Thoracic aorta (tissue), 2 donors: ENCODE results near the gene NOL4L. TPM values are rescaled to one million over a fixed set of nuclear protein-coding genes. Genes with fewer than 3 reads are reported as not detected.

Experiments
- ATAC-seq: fragments of 150-250 bp; one replicate; pipeline ENCODE4 v1.8.0; 2017; ENCODE audit warnings: low read depth; ENCODE audit not compliant: insufficient number of reproducible peaks, low FRiP score
- DNase-seq: peaks from one replicate; pipeline ENCODE4 v3.0.0-alpha.2; 2020; ENCODE audit warnings: low spot score
- H3K27ac ChIP-seq, 2 donors: fragments of 200-600 bp; sonication (generic); 1 replicate in 1 of 2; 2 replicates in 1 of 2; pipeline ENCODE4 v1.5.1; 2016; ENCODE audit warnings: mild to moderate bottlenecking in 2 of 2, moderate library complexity in 2 of 2
- H3K27me3 ChIP-seq: fragments of 200-600 bp; sonication (generic); replicated peaks from 2 replicates; pipeline ENCODE4 v1.6.0; 2016; ENCODE audit warnings: mild to moderate bottlenecking; ENCODE audit not compliant: insufficient read depth
- H3K36me3 ChIP-seq: fragments of 200-600 bp; sonication (generic); one replicate; pipeline ENCODE4 v1.5.1; 2016
- H3K4me1 ChIP-seq, 2 donors: fragments of 200-600 bp; sonication (generic); 1 replicate in 1 of 2; 2 replicates in 1 of 2; pipeline versions ENCODE4 v1.5.1 to v1.6.0; 2016; ENCODE audit warnings: low read depth in 2 of 2, mild to moderate bottlenecking in 1 of 2; ENCODE audit not compliant: control insufficient read depth in 1 of 2
- H3K4me3 ChIP-seq: fragments of 200-600 bp; sonication (generic); 2 replicates; pipeline ENCODE4 v1.5.1; 2016; ENCODE audit warnings: mild to moderate bottlenecking
- H3K9me3 ChIP-seq: fragments of 200-600 bp; sonication (generic); 2 replicates; pipeline ENCODE4 v1.5.1; 2016
- CTCF ChIP-seq: fragments of 200-600 bp; sonication (generic); IDR thresholded peaks from one replicate; pipeline ENCODE4 v1.5.1; 2019; ENCODE audit warnings: antibody characterized with exemption
- total RNA-seq, 2 donors: library from RNA; depleted of rRNA; stranded (reverse); fragments of >200 nt; gene quantifications; one replicate each; pipeline versions ENCODE4 v1.1.0 to v1.2.3, GENCODE V29; 2016

NOL4L gene
- 10 to 100 TPM; 17.5 to 23.7 TPM for total RNA-seq

GRCh38 chr20:32585011-32585585 lies at the start of gene NOL4L:
Gene NOL4L, minus strand, starts transcription at chr20:32585333. Its CDS starts 443 bp downstream, at chr20:32584890.
- Histone ChIP-seq H3K9me3 (no peaks in the 10 kb centered on the region), H3K4me3 (peak within 1 kb of the TSS; percentile 82), H3K36me3 (no peaks in the 10 kb centered on the region), H3K27ac (no peak within 1 kb of the TSS), H3K4me1 (peaks cover 0 to 5% of the 10 kb centered on the region in 2 donors), H3K27me3 (no peaks in the 10 kb centered on the region)
- no peak for ATAC-seq
- no peak for DNase-seq
- TF ChIP-seq CTCF = no peak

GRCh38 chr20:32634041-32634805 lies 49.1 kb upstream of the NOL4L start:
- TF ChIP-seq CTCF = no peak
- no peaks in the 10 kb centered on the region for H3K9me3 ChIP-seq
- no peaks in the 10 kb centered on the region for H3K4me1 ChIP-seq
- DNase-seq (no peak), ATAC-seq (no peak)
- no peak overlapping the region for H3K4me3 ChIP-seq
- no peaks in the 10 kb centered on the region for H3K27me3 ChIP-seq
- no peak overlapping the region for H3K27ac ChIP-seq
- H3K36me3 ChIP-seq = no peaks in the 10 kb centered on the region

DNA sequence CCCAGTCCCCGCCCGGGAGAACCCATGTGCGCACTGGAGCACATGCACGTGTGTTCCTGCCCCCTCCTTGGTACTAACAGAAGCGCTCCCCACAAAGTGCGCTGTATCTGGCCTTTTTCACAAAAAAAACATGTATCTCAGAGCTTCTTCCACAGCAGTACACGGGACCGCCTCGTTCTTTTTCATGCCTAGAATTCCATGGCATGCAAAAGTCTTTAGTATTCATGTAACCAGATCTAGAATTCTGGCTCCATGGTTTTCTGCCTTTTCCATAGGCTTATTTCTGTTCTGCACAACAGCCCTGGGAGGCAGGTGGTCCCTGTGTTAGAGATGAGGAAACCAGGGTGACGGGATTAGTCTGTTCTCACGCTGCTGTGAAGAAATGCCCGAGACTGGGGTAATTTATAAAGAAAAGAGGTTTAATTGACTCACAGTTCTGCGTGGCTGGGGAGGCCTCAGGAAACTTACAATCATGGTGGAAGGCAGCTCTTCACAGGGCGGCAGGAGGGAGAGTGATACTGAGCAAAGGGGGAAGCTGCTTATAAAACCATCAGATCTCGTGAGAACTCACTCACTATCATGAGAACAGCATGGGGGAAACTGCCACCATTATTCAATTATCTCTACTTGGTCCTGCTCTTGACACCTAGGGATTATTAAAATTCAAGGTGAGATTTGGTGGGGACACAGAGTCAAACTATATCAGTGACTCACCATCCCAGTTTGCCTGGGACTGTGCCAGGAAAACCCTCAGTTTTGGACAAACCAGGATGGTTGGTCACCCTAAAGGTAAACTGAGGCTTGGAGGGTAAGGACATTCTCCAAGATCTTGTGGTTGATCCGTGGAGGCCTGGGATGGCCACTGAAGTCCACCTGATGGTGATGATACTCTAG lies 47.6 kb upstream of the NOL4L start:
- H3K4me3 ChIP-seq = no peak overlapping the region
- DNase-seq (no peak), ATAC-seq (no peak)
- H3K4me1 ChIP-seq = peaks cover 0 to 1% of the 10 kb centered on the region in 2 donors
- no peaks in the 10 kb centered on the region for H3K36me3 ChIP-seq
- no peak for TF ChIP-seq CTCF
- no peaks in the 10 kb centered on the region for H3K27me3 ChIP-seq
- H3K27ac ChIP-seq = no peak overlapping the region
- no peaks in the 10 kb centered on the region for H3K9me3 ChIP-seq

DNA sequence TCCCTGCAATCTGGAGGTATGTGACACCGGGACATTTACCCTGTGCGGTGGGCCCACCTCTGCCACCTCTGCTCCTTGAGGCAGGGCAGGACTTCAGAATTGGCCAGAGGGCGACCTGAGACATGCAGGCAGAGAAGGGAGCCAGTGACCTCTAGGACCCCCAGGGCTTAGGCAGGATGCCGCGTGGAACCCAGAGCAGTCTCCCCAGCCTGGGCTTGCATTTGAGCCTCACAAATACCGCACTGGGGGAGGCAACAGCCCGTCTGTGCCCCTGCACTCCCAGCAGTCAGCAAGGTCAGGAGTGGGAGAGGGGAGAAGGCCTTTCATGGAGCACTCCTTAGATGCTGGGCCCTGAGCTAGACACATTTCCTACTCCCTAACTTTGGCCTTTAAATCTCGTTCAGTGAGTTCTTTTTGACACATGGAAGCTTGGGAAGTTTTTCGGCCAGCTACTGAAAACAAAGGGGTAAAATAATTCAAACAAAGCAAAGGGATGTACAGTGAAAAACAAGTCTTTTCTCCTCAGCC lies 46.9 kb upstream of the NOL4L start:
- Histone ChIP-seq H3K4me3 (no peak overlapping the region), H3K9me3 (no peaks in the 10 kb centered on the region), H3K27ac (no peak overlapping the region), H3K4me1 (peaks cover 4 to 9% of the 10 kb centered on the region in 2 donors), H3K36me3 (no peaks in the 10 kb centered on the region), H3K27me3 (no peaks in the 10 kb centered on the region)
- no peak for ATAC-seq
- no peak for DNase-seq
- TF ChIP-seq CTCF = no peak

DNA sequence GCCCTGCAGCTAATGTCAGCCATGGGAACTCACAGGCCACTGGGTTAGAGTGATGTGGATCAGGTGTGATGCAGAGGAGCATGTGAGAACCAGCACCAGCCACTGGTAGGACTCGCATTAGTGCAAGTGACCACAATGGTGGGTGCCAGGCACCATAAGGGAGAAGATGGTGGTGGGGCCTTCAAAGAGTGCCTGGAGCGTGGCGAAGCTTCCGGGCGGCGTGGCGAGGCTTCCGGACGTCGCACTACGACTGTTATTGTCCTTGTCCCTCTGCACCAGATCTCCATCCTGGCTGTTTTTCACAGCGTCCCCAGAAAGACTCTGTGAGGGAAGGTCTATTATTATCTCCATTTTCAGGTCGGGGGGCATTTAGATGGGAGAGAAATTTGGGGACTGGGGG lies 44.7 kb upstream of the NOL4L start:
- Histone ChIP-seq H3K9me3 (no peaks in the 10 kb centered on the region), H3K36me3 (no peaks in the 10 kb centered on the region), H3K4me1 (peaks cover 4 to 10% of the 10 kb centered on the region in 2 donors), H3K27ac (no peak overlapping the region), H3K4me3 (no peak overlapping the region), H3K27me3 (no peaks in the 10 kb centered on the region)
- no peak for TF ChIP-seq CTCF
- no peak for DNase-seq
- ATAC-seq = no peak
